Activated T-helper 1 cell treated with anti-CD3 and anti-CD28 coated beads, Interleukin-2, amount 50 U/mL, for 16 hours (primary cell): Measurements from ENCODE around the gene ERF.

Experiments used
- DNase-seq, 2 donors: peaks; one replicate each; pipeline ENCODE4 v3.0.0-alpha.2; 2020; ENCODE audit warnings: low read depth in 1 of 2, low spot score in 1 of 2

Gene ERF

GRCh38 chr19:42217520-42218437, 37.1 kb downstream of the ERF start, which contains the start of gene DEDD2:
Gene DEDD2, minus strand, starts transcription at chr19:42217677. Its CDS starts 670 bp downstream, at chr19:42217007.
- peak; percentile 100 for DNase-seq

- no peak for DNase-seq
Observed at GRCh38 chr19:42216653-42217519, 38.0 kb downstream of the ERF start.

- no peak for DNase-seq
Observed at GRCh38 chr19:42214810-42215485, 40.0 kb downstream of the ERF start.

GRCh38 chr19:42212886-42213285, 42.0 kb downstream of the ERF start:
- DNase-seq: no peak

GRCh38 chr19:42208612-42209011, 46.3 kb downstream of the ERF start:
- no peak for DNase-seq

GRCh38 chr19:42207767-42208271, 47.1 kb downstream of the ERF start:
- DNase-seq: no peak

GRCh38 chr19:42206871-42207755, 47.8 kb downstream of the ERF start:
- DNase-seq: no peak

GRCh38 chr19:42204664-42205063, 50.3 kb downstream of the ERF start:
- no peak for DNase-seq

GRCh38 chr19:42203700-42204099, 51.2 kb downstream of the ERF start:
- no peak for DNase-seq

GRCh38 chr19:42202290-42202880, 52.5 kb downstream of the ERF start:
- no peak for DNase-seq

GRCh38 chr19:42201489-42202289, 53.2 kb downstream of the ERF start:
- no peak for DNase-seq

GRCh38 chr19:42200116-42200715, 54.7 kb downstream of the ERF start:
- DNase-seq: no peak

- no peak for DNase-seq
Observed at GRCh38 chr19:42199440-42200115, 55.4 kb downstream of the ERF start.

- peak; percentile 46 to 53 for DNase-seq
Observed at GRCh38 chr19:42198676-42199439, 56.1 kb downstream of the ERF start.
